Raji (cell line): ENCODE measurements around the gene DNMT3A.

Experiments
- POLR2A ChIP-seq: IDR thresholded peaks from 2 replicates; pipeline ENCODE4 v1.6.1; 2011; ENCODE audit warnings: low read depth, low read length, control low read depth; ENCODE audit not compliant: insufficient read depth

The DNMT3A gene

GRCh38 chr2:25340181-25340921 lies 1.4 kb downstream of the DNMT3A start:
- TF ChIP-seq POLR2A = no peak

- no peak for TF ChIP-seq POLR2A
Observed at GRCh38 chr2:25339791-25340180, 1.9 kb downstream of the DNMT3A start.

GRCh38 chr2:25339211-25339674 lies 2.5 kb downstream of the DNMT3A start:
- no peak for TF ChIP-seq POLR2A

GRCh38 chr2:25338401-25338800 lies 3.3 kb downstream of the DNMT3A start:
- no peak for TF ChIP-seq POLR2A

- no peak for TF ChIP-seq POLR2A
Observed at GRCh38 chr2:25337891-25338290, 3.8 kb downstream of the DNMT3A start.

- no peak for TF ChIP-seq POLR2A
Observed at GRCh38 chr2:25337276-25337675, 4.4 kb downstream of the DNMT3A start.

GRCh38 chr2:25336383-25336841 lies 5.3 kb downstream of the DNMT3A start:
- TF ChIP-seq POLR2A = no peak

GRCh38 chr2:25335971-25336370 lies 5.8 kb downstream of the DNMT3A start:
- TF ChIP-seq POLR2A = no peak

GRCh38 chr2:25335204-25335603 lies 6.5 kb downstream of the DNMT3A start:
- no peak for TF ChIP-seq POLR2A

- TF ChIP-seq POLR2A = no peak
Observed at GRCh38 chr2:25334482-25334881, 7.2 kb downstream of the DNMT3A start.

GRCh38 chr2:25333981-25334380 lies 7.7 kb downstream of the DNMT3A start:
- no peak for TF ChIP-seq POLR2A

- no peak for TF ChIP-seq POLR2A
Observed at GRCh38 chr2:25332571-25332970, 9.2 kb downstream of the DNMT3A start.

GRCh38 chr2:25331686-25332365 lies 9.9 kb downstream of the DNMT3A start:
- TF ChIP-seq POLR2A = no peak

GRCh38 chr2:25330937-25331336 lies 10.8 kb downstream of the DNMT3A start:
- no peak for TF ChIP-seq POLR2A

- TF ChIP-seq POLR2A = no peak
Observed at GRCh38 chr2:25330273-25330672, 11.5 kb downstream of the DNMT3A start.
